Progenitor cell of endocrine pancreas (in vitro differentiated cells): Measurements from ENCODE around the gene CELF3. TPM values are rescaled to one million over a fixed set of nuclear protein-coding genes. Genes with fewer than 3 reads are reported as not detected.

Experiments
- DNase-seq: peaks from one replicate; pipeline ENCODE4 v3.0.0; 2021; ENCODE audit warnings: low spot score; ENCODE audit not compliant: unreplicated experiment
- H3K27ac Mint-ChIP-seq: 2 replicates; pipeline ENCODE4 v1.8.0; 2021; ENCODE audit warnings: mild to moderate bottlenecking, moderate library complexity, mixed read lengths
- H3K27me3 Mint-ChIP-seq: 2 replicates; pipeline ENCODE4 v1.8.0; 2021; ENCODE audit warnings: mixed read lengths
- H3K36me3 Mint-ChIP-seq: 2 replicates; pipeline ENCODE4 v1.8.0; 2022; ENCODE audit warnings: mixed read lengths; ENCODE audit not compliant: insufficient read depth
- H3K4me1 Mint-ChIP-seq: 2 replicates; pipeline ENCODE4 v1.8.0; 2021; ENCODE audit warnings: low read depth, mixed read lengths
- H3K4me3 Mint-ChIP-seq: 2 replicates; pipeline ENCODE4 v1.8.0; 2021; ENCODE audit warnings: low read depth, mild to moderate bottlenecking, moderate library complexity, mixed read lengths
- H3K9me3 Mint-ChIP-seq: 2 replicates; pipeline ENCODE4 v1.8.0; 2021; ENCODE audit warnings: low read depth, mixed read lengths
- CTCF ChIP-seq: fragments of 200-600 bp; sonication (generic); IDR thresholded peaks from one replicate; pipeline ENCODE4 v1.5.0; 2021; ENCODE audit warnings: antibody characterized with exemption, mild to moderate bottlenecking; ENCODE audit not compliant: unreplicated experiment
- total RNA-seq: library from RNA; stranded (reverse); gene quantifications from 2 replicates; pipeline ENCODE4 v1.2.1, GENCODE V29; 2021

The CELF3 gene
- total RNA-seq, 1 donor from 2014 or later = 22.6 TPM

GRCh38 chr1:151759241-151759640 is 42.6 kb upstream of the CELF3 start:
- Mint-ChIP-seq H3K4me3 (no peak overlapping the region), H3K9me3 (no peaks in the 10 kb centered on the region), H3K27ac (no peak overlapping the region), H3K27me3 (no peaks in the 10 kb centered on the region), H3K36me3 (peaks cover 13% of the 10 kb centered on the region), H3K4me1 (peaks cover 8% of the 10 kb centered on the region)
- no peak for TF ChIP-seq CTCF
- no peak for DNase-seq

GRCh38 chr1:151756291-151756690 is 39.7 kb upstream of the CELF3 start:
- Mint-ChIP-seq H3K36me3 (peaks cover 11% of the 10 kb centered on the region), H3K27ac (no peak overlapping the region), H3K4me3 (no peak overlapping the region), H3K9me3 (no peaks in the 10 kb centered on the region), H3K4me1 (no peaks in the 10 kb centered on the region), H3K27me3 (peaks cover 3% of the 10 kb centered on the region)
- TF ChIP-seq CTCF = no peak
- DNase-seq = no peak

- H3K4me3 Mint-ChIP-seq = no peak overlapping the region
- H3K36me3 Mint-ChIP-seq = no peaks in the 10 kb centered on the region
- no peak overlapping the region for H3K27ac Mint-ChIP-seq
- H3K27me3 Mint-ChIP-seq = peaks cover 39% of the 10 kb centered on the region
- peaks cover 11% of the 10 kb centered on the region for H3K4me1 Mint-ChIP-seq
- TF ChIP-seq CTCF = no peak
- peaks cover 10% of the 10 kb centered on the region for H3K9me3 Mint-ChIP-seq
- no peak for DNase-seq
These were observed 24.9 kb upstream of the CELF3 start for GRCh38 chr1:151741516-151741915.

DNA sequence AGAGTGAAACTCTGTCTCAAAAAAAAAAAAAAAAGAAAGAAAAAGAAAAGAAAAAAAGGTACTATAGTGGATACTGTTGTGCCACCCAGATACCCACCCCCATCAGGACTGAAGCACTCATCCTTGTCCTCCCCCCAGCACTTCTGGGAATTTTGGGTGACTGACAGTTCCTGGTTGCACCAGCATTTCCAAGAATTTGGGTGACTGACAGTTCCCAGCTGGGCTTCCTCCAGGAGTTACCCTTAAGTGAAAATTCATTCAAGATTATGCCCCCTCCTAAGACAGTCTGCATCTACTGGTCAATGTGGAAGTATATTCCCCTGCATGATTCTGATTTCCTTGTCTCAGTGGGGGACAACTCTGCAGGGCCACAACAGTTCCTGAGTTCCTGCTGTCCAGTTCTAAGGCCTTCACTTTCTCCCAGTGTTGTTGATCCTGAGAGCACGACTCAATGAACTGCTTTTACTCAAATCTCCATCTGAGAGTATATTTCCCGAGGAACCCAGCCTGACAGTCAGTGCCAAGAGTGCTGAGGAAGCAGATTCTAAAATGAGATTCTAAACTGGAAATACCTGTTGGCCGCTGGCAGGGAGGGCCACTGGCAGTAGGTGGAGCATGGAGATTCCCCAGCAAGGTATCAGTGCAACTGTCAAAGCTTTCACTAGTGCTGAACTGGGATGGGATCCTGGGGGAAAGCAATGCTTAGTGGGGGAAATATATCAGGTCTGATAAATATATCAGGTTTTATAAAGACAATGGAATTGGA is 23.2 kb upstream of the CELF3 start:
- H3K9me3 Mint-ChIP-seq = peaks cover 10% of the 10 kb centered on the region
- H3K27me3 Mint-ChIP-seq = peaks cover 26% of the 10 kb centered on the region
- H3K4me1 Mint-ChIP-seq = peaks cover 13% of the 10 kb centered on the region
- H3K27ac Mint-ChIP-seq = no peak overlapping the region
- H3K36me3 Mint-ChIP-seq = no peaks in the 10 kb centered on the region
- no peak for DNase-seq
- H3K4me3 Mint-ChIP-seq = no peak overlapping the region
- TF ChIP-seq CTCF = no peak

- no peaks in the 10 kb centered on the region for H3K36me3 Mint-ChIP-seq
- H3K4me1 Mint-ChIP-seq = peaks cover 23% of the 10 kb centered on the region
- no peak overlapping the region for H3K27ac Mint-ChIP-seq
- peaks cover 10% of the 10 kb centered on the region for H3K9me3 Mint-ChIP-seq
- DNase-seq = no peak
- peaks cover 14% of the 10 kb centered on the region for H3K27me3 Mint-ChIP-seq
- H3K4me3 Mint-ChIP-seq = no peak overlapping the region
- TF ChIP-seq CTCF = no peak
These were observed 20.9 kb upstream of the CELF3 start for GRCh38 chr1:151737479-151737878.
